ENCODE results near the gene CTIF. TPM values are rescaled to one million over a fixed set of nuclear protein-coding genes. Genes with fewer than 3 reads are reported as not detected.

The CTIF gene
- total and polyA plus RNA-seq, 11 donors = 21.2 to 93.0 (median 68.0) TPM

- intact Hi-C loops (cut with DNase I) = no loop called here
- Histone ChIP-seq H3K36me3 (peaks cover 0 to 29% (median 18%) of the 10 kb centered on the region in 9 donors), H3K27me3 (no peaks in the 10 kb centered on the region), H3K4me1 (peaks cover 0 to 22% (median 9%) of the 10 kb centered on the region in 12 donors), H3K9me3 (no peaks in the 10 kb centered on the region), H3K4me3 (no peak overlapping the region), H3K27ac (no peak overlapping the region)
- 85 to 87% (median 86%) methylated on average over 11 of the region's 11 CpGs for WGBS, 4 donors
- ATAC-seq (no peak), DNase-seq (no peak)
- TF ChIP-seq CTCF (IDR thresholded peaks at IDR 0.05) = no peak
- no peak for TF ChIP-seq POLR2A (IDR thresholded peaks at IDR 0.05)
Observed at GRCh38 chr18:48621815-48622555, 83.2 kb downstream of the CTIF start.

GRCh38 chr18:48622911-48623431 is 84.1 kb downstream of the CTIF start:
- Histone ChIP-seq H3K9me3 (no peaks in the 10 kb centered on the region), H3K4me1 (peaks cover 0 to 12% (median under 1%) of the 10 kb centered on the region in 12 donors), H3K27ac (peak overlapping the region in 1 of 12 donors; percentile 30), H3K36me3 (peaks cover 0 to 29% (median 18%) of the 10 kb centered on the region in 9 donors), H3K4me3 (no peak overlapping the region), H3K27me3 (no peaks in the 10 kb centered on the region)
- intact Hi-C loops (cut with DNase I) = no loop called here
- 66 to 75% (median 70%) methylated on average over 10 to 13 of the region's 13 CpGs for WGBS, 4 donors
- no peak for DNase-seq
- peak in 2 of 4 donors; percentile 12 to 23 for ATAC-seq
- TF ChIP-seq POLR2A (IDR thresholded peaks at IDR 0.05) (no peak), CTCF (IDR thresholded peaks at IDR 0.05) (no peak)

- WGBS, 4 donors = 83 to 88% (median 85%) methylated on average over 7 of the region's 7 CpGs
- intact Hi-C loops (cut with DNase I) = no loop called here
- Histone ChIP-seq H3K36me3 (peaks cover 0 to 30% (median 19%) of the 10 kb centered on the region in 9 donors), H3K9me3 (no peaks in the 10 kb centered on the region), H3K4me3 (no peak overlapping the region), H3K27me3 (no peaks in the 10 kb centered on the region), H3K4me1 (peaks cover 0 to 11% (median 0%) of the 10 kb centered on the region in 12 donors), H3K27ac (peak overlapping the region in 1 of 12 donors; percentile 30)
- DNase-seq (no peak), ATAC-seq (no peak)
- TF ChIP-seq POLR2A (IDR thresholded peaks at IDR 0.05) (no peak), CTCF (IDR thresholded peaks at IDR 0.05) (no peak)
Observed at GRCh38 chr18:48623468-48624235, 84.8 kb downstream of the CTIF start.

- Histone ChIP-seq H3K27ac (no peak overlapping the region), H3K9me3 (no peaks in the 10 kb centered on the region), H3K36me3 (peaks cover 0 to 34% (median 14%) of the 10 kb centered on the region in 9 donors), H3K4me3 (no peak overlapping the region), H3K4me1 (peaks cover 0 to 11% (median 0%) of the 10 kb centered on the region in 12 donors), H3K27me3 (no peaks in the 10 kb centered on the region)
- intact Hi-C loops (cut with DNase I) = no loop called here
- ATAC-seq (no peak), DNase-seq (no peak)
- WGBS, 4 donors = 93 to 96% (median 94%) methylated on average over 4 of the region's 4 CpGs
- TF ChIP-seq CTCF (IDR thresholded peaks at IDR 0.05) (no peak), POLR2A (IDR thresholded peaks at IDR 0.05) (no peak)
Observed at GRCh38 chr18:48624856-48625255, 86.0 kb downstream of the CTIF start.

Data from heart left ventricle (tissue), 16 donors.